ENCODE measurements around the gene CCDC137.
A peak's percentile ranks its signal among the peaks of the same experiment; 100 is the strongest.
"Not testable (repeated sequence)": the region's sequence is repeated elsewhere in the genome, so short reads cannot be mapped to it uniquely, and the experiment has no call there.

CCDC137 gene

GRCh38 chr17:81651692-81652091 is 14.8 kb upstream of the CCDC137 start:
- no peak for DNase-seq (ENCODE audit: low spot score)

GRCh38 chr17:81652906-81653771 is 13.4 kb upstream of the CCDC137 start:
- no peak for DNase-seq (ENCODE audit: low spot score)

GRCh38 chr17:81655378-81656117 is 11.0 kb upstream of the CCDC137 start:
- DNase-seq (ENCODE audit: low spot score) = no peak

- no peak for DNase-seq (ENCODE audit: low spot score)
Observed at GRCh38 chr17:81656118-81656743, 10.3 kb upstream of the CCDC137 start, which contains the start of gene PDE6G. PDE6G (minus strand) TSS chr17:81656542; CDS start chr17:81653305, 3,237 bp downstream.

- DNase-seq (ENCODE audit: low spot score) = no peak
Observed at GRCh38 chr17:81656835-81657234, 9.7 kb upstream of the CCDC137 start.

GRCh38 chr17:81659038-81659437 is 7.5 kb upstream of the CCDC137 start:
- no peak for DNase-seq (ENCODE audit: low spot score)

GRCh38 chr17:81660441-81660840 is 6.1 kb upstream of the CCDC137 start:
- DNase-seq (ENCODE audit: low spot score) = no peak

- no peak for DNase-seq (ENCODE audit: low spot score)
Observed at GRCh38 chr17:81662002-81662401, 4.5 kb upstream of the CCDC137 start.

- DNase-seq (ENCODE audit: low spot score) = no peak
Observed at GRCh38 chr17:81664051-81664470, 2.5 kb upstream of the CCDC137 start.

GRCh38 chr17:81665205-81666091 is 1.1 kb upstream of the CCDC137 start:
- peak; percentile 49 for DNase-seq (ENCODE audit: low spot score)

- DNase-seq (ENCODE audit: low spot score) = no peak
Observed at GRCh38 chr17:81666092-81666341, 520 bp upstream of the CCDC137 start.

- DNase-seq (ENCODE audit: low spot score) = no peak
Observed at GRCh38 chr17:81667754-81668153, 1.2 kb downstream of the CCDC137 start.

- no peak for DNase-seq (ENCODE audit: low spot score)
Observed at GRCh38 chr17:81672504-81672903, 6.0 kb downstream of the CCDC137 start.

GRCh38 chr17:81672954-81673353 is 6.4 kb downstream of the CCDC137 start:
- DNase-seq (ENCODE audit: low spot score) = no peak

- DNase-seq (ENCODE audit: low spot score) = no peak
Observed at GRCh38 chr17:81673561-81674258, 7.2 kb downstream of the CCDC137 start.

GRCh38 chr17:81675515-81676221 is 9.1 kb downstream of the CCDC137 start:
- not testable (repeated sequence) for DNase-seq (ENCODE audit: low spot score)

- no peak for DNase-seq (ENCODE audit: low spot score)
Observed at GRCh38 chr17:81676906-81677305, 10.4 kb downstream of the CCDC137 start.

- no peak for DNase-seq (ENCODE audit: low spot score)
Observed at GRCh38 chr17:81680150-81680549, 13.6 kb downstream of the CCDC137 start.

GRCh38 chr17:81681672-81682071 is 15.1 kb downstream of the CCDC137 start:
- no peak for DNase-seq (ENCODE audit: low spot score)

GRCh38 chr17:81682565-81683207 is 16.1 kb downstream of the CCDC137 start:
- no peak for DNase-seq (ENCODE audit: low spot score)

Data from HuH-7 (cell line).